Stimulated activated CD4-positive, alpha-beta T cell treated with anti-CD3 and anti-CD28 coated beads, Interleukin-4, amount 100 ng/mL, for 24 hours (primary cell): ENCODE measurements around the gene IL36G.

Experiments used
- DNase-seq: peaks from one replicate; pipeline ENCODE4 v3.0.0-alpha.2; 2020

Gene IL36G

DNA sequence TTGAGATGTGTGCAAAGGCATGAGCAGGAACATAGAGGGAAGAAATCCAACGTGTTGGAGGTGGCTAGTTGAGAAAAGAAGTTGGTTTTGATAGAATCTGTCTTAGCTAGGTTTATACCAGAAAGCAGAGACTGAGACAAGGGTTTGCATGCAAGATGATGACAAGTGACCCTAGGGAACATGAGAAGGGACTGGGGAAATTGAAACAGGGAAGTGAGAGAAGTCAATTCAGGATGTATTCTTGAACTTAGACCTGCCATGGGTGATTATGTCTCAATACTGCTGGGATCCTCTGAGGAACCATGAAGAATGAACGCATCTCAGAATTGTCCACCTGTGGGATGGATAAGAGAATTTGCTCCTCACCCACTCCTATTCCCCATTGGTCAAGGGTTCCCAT, 47.9 kb downstream of the IL36G start:
- DNase-seq: no peak

DNA sequence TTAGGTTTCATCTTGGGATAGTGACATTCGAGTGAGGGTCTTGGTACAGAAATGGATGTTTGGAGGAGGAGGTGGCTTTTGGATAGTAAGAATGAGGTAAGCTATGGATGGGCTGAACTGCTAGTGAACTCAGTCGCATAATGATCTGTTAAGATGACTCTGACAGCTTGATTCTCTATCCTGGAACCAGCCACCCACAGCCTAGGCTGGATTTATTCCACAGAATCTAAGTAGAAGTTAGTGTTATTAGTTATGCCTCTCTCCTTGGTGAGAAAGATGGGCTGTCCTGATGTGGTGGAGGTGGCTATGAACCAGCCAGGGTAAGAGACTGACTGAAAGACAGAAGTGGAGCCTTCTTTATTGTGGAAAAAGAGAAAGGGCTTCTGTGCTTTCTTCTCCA, 49.9 kb downstream of the IL36G start:
- DNase-seq: no peak

DNA sequence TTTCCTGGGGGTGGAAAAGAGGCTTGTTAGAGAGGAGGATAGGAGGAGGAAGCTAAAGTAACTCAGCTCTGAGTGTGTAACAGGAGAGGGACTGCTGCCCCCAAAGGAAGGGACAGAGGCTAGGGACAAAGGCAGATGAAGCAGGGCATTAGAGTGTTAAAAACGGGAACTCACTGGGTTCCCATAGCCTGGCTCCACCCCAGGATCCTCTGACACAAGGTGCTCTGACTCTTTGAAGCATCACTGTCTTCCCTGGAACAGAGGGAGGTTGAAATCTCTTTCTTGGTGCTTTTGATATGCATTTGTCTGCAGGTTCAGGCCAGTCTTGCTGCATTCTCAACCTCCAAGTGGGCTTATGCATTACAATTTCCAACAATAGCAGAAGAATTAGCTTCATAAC, 50.3 kb downstream of the IL36G start:
- no peak for DNase-seq

DNA sequence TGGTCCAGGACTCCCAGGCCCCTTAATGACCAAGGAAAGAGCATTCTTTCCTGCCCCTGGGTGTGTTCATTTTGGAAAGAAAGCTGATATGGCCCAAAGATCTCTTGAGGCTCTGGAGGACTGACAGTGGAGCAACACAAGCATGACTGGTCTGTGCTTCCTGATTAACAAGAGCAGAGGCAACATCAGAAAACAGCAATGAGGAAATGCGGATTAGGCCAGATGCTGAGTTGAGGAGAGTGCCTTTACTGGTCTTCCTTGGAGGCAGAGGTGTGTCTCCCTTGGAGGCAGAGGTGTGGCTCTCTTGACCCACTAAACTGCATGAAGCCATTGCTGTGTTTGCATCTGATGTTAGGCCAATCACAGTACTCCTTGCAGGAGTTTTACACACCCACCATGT, 54.9 kb downstream of the IL36G start:
- no peak for DNase-seq

DNA sequence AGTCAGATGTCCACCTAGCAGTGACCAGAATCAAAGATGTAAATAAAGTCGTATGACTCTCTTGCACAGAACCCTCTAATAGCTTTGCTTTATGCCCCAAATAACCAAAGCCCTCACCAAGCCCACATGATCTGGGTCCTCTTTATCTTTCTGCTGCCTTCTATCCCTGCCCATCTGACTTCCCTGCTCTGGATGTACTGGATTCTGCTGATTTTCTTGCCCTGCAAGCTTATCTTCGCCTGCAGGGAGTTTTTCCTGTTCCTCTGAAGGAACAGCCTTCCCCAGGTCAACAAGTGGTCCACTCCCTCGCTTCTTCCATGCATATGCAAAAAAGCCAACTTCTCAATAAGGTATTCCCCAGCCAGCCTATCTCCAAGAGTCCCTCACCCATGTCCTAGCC, 56.2 kb downstream of the IL36G start:
- DNase-seq: no peak
